ENCODE results near the gene ZNF672.
"Not testable (repeated sequence)": the region's sequence is repeated elsewhere in the genome, so short reads cannot be mapped to it uniquely, and the experiment has no call there.

Gene ZNF672

DNA sequence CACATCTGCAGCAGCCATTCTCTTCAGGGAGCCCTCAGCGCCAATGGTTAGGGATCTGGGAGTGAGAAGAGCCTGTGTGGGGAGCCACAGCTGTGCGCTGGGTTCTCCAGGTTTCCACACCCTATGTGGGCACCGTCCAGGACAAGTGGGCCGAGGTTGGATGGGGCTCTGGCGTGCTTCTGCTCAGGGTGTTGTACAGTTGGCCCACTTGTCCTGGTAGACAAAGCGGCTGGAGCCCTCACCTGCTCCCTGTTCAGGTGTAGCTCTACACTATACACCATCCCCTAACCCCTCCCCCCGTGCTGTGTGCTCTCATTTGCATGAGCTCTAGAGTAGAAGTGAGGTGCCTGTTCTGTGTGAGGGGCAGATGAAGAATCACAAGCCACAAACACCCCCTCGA lies 24.5 kb upstream of the ZNF672 start:
- DNase-seq (ENCODE audit: low read depth) = no peak

DNA sequence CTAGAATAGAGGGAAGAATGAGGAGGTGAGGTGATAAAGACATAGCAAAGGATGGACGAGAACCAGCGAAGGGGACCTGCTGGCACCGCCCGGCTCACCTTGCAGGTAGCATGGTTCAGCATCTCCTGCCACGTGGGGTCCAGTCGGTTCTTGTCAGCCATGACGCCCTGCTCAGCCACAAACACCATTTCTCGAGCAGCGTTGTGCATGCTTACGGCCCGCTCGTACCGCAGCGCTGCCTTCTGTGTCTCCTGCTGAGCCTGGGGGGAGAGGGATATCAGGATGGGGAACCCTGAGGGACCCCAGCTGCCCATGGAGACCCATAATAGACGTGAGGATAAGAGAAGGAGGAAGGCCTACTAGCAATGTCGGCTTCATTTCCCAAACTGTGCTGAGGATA lies 23.7 kb upstream of the ZNF672 start:
- no peak for DNase-seq (ENCODE audit: low read depth)

GRCh38 chr1:248815407-248816034 lies 22.5 kb upstream of the ZNF672 start:
- no peak for DNase-seq (ENCODE audit: low read depth)

DNA sequence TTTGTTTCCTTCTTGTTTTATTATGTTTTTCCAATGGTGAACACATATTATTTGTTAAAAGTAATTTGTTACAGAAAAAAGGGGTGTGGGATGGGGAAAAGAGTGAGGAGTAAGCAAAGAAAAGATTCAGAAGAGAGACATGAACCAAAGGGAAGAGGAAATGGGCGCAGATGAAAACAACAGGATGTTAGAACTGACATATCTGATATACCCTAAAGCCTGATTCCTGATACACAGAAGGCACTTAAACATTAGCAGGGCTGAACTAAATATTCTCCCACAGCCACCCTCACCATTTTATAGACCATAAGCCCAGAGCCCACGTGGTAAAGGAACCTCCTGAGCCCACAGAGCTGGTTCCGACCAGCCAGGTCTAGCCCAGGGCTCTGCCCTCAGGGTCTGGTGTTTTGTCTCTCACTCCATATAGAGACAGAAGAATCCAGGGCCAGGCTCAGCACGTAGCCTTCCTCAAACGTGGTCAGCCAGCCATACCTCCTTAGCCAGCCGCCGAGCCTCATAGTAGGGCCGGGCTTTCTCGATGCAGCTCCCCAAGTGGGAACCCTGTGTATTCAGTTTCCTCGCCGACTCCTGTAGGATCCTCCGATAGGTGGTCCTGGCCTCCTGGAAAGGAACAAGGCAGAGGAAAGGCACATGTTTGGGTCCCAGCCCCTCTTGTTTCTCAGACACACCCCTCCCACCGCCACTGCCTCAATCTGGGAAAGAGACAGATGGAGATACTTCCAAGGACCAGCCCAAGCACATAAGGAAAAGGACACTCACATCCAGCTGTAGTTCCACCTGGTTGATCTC lies 21.8 kb upstream of the ZNF672 start:
- no peak for DNase-seq (ENCODE audit: low read depth)

DNA sequence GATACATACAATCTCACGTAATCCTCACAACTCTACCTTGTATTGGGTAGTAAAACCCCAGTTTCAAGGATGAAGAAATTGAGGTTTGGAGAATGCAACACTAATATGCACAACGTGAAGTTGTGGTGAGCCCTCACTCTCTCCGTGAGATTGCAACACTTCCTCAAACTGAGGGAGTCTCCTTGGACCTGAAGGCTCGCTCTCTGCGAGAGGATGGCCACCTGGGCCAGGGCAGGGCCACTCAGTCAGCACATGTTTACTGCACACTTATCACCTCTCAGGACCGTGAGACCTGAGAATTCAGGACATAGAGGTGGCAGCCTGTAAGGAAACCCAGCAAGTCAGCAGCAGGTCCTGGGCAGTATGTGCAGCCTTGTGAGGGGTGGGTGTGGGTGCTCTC lies 21.0 kb upstream of the ZNF672 start:
- no peak for DNase-seq (ENCODE audit: low read depth)

DNA sequence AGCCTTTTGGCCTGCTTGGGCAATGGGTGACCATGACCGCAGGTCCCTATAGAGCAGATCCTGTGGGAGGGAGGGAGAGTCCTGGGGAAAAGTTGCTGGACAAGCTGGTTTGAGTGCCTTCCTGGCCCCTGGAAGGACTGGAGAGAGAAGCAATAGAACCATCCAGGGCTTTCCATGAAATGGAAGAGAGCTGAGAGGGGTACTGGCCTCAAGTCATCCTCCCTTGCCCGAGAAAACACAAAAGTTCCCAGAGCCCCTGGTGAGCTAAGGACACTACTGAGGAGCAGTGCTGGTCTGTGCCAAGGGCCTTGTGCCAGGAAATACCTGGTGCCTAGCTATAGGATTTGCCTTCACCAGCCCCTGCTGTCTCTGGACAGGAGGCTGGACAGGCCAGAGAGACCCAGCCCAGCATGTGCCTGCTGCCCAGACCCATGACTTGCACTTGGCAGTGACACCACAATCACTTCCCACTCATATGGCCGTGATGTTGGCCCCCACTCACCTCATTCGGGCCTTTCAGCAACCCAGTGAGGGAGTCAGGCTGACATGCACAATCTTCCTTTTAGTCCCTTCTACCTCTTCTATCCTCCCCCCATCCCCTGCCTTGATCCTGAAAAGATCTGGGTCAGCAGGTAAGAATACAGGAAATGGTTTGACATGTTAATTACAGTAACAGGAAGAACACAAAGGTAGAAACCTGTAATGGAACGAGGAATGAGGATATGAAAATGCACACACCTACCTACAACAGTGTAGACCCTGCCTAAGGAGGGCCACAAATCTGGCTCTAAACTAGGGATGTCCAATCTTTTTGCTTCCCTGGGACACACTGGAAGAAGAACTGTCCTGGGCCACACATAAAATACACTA lies 19.3 kb upstream of the ZNF672 start:
- no peak for DNase-seq (ENCODE audit: low read depth)

DNA sequence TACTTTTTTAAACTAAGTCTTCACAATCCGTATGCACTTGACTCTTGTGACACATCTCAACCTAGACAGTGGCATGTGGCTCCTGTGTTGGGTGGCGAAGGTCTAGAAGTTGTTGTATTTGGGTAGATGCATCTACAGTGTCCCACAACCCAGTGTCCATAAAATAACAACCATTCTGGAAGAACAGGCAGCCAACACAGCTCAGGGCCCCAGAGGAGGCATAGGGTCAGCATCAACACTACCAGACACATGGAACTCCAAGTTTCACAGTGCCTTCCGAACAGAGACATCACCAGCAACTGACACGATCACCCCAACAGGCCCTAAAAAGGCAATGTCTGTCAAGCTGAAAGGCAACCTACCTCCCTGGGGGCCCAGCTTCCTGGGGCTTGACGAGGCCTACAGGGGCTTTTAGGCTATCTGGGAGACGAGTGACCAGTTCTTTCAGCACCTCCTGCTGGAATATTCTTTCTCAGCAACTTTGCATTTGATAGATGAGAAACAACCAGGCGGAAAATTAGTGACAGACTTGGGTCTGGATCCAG lies 17.9 kb upstream of the ZNF672 start:
- no peak for DNase-seq (ENCODE audit: low read depth)

- DNase-seq (ENCODE audit: low read depth) = no peak
These were observed 16.9 kb upstream of the ZNF672 start for GRCh38 chr1:248821101-248821500.

DNA sequence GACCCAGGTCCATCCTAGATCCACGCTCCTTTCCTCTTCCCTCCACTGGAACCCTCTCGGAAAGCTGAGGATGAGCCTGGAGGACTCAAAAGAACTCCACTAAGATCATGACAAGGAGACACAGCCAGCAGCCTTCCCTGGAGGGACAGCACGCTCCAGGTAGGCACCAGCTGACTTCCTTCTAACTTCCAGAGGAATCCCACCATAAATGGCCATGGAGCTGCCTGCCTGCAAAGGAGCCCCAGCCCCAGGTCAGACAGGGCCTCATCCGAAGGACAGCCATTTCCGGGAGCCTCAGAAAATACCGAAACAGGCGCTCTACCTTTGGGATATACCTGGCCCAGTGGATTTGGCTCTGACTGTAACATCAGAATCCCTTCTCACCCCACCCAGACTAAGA lies 16.4 kb upstream of the ZNF672 start:
- no peak for DNase-seq (ENCODE audit: low read depth)

DNA sequence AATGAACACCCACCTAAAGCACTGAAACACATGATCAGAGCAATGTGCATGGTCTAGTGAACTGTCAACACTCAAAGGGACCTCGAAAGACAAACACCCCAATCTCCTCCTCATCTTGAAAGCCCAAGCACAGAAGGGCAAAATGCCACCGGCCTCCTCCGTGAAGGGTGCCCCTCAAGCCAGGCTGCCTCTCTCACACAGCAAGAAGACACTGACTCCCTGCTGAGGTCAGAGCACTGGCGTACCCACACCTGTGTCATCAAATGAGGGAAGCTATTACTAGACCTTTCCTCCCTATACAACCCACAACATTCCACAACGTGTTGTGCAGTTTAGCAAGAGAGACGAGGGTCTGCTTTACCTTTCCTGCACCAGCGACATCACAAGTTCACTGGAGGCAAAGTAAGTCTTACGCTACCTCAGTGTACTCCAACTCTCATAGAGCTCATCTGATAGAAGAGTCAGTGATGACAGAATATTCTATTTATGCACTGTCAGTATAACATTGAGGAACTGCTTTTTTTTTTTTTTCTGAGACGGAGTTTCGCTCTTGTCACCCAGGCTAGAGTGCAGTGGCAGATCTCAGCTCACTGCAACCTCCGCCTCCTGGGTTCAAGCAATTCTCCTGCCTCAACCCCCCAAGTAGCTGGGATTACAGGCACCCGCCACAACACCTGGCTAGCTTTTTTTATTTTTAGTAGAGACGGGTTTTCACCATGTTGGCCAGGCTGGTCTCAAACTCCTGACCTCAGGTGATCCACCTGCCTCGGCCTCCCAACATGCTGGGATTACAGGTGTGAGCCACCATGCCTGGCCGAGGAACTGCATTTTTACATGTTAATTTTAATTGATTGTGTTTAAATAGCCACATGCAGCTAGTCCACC lies 15.6 kb upstream of the ZNF672 start:
- DNase-seq (ENCODE audit: low read depth) = no peak

DNA sequence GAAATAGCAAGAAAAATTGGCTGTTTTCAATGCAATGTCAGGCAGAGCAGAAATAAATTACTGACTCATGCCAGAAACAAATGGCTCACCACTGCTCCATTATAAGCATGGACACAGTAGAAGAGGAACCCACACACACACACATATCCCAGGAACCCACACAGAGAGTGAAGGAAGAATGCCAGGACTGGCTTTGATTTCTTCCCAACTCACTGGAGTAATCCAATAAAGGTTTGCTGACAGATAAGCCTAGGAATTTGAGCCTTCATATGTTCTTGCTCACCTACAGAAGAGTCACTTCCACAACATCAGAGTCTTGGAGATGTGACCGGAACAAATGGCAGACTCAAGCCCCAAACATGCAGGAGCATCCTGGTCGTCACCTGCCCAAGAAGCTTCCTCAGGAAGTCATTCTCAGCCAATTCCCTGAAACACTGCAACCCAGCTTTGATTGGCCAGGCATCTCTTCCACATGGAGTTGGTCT lies 14.5 kb upstream of the ZNF672 start:
- DNase-seq (ENCODE audit: low read depth) = no peak

DNA sequence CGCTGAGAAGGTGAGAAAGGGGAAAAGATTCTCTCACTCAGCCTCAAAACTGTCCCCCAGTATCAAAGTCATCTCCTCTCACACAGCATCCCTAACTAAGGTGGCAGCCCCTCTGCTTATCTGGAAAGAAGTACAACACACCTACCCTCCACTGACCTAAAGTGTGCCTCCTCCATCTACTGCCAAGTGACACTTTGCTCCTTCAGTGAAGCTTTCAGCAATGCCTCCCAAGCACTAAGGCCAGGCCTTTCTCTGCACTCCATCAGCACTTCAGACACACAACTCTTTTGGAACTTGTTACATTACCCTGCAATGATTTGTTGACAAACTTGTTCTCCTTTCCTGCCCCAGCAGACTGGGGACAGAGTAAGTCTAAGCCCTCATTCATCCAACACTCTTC lies 13.7 kb upstream of the ZNF672 start:
- DNase-seq (ENCODE audit: low read depth) = no peak

DNA sequence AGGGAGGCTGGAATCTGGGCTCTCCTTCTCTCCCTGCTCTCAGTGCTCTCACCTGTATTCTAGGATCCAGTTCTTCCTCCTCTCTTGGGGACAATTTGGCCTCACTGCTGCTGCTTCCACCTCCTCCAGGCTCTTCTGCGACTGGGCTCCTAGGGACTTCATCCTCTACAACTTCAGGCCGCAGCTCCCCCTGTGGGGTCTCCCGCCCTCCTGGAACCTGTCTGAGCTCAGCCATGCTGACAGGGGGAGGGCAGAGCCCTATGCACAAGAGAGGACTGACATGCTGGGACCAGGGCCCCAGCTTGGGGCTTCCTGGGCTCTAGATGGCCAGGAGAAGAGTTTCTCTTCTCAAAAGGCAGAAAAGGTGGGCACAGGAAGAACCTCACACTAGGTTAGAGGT lies 13.3 kb upstream of the ZNF672 start:
- DNase-seq (ENCODE audit: low read depth) = no peak

DNA sequence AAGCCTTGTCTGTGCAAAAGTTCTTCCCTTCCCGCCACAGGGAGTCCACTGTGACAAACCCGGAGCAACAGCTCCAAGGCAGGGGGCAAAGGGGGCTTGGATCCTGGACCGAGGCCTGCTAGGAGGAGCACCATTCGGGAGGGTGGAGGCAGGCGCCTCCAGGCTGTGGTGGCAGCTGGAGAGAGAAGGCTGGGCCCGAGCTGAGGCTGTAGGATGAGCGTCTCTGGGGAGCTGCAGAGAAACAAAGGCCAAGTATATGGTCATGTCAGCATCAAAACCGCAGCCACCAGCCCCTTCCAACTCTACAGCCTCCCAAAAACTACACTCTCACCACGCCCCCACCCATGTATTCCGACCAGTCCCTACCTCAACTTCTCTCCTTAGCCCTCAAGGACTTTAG lies 12.9 kb upstream of the ZNF672 start:
- no peak for DNase-seq (ENCODE audit: low read depth)

DNA sequence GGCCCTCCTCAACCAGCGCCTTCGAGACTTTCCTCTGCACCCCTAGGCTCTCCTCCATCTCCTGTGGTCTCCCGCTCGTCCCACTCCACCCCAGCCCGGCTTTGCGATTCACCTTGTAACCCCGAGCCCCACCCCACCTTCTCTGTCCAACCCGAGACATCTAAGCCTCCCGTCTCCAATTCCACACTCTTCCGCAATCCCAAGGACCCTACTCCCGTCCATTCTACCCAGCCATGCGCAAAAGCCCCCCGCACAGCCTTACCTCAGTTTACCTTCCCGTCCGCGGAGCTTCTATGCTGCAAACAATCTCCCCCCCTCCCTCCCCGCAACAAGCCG lies 12.5 kb upstream of the ZNF672 start:
- DNase-seq (ENCODE audit: low read depth) = no peak

DNA sequence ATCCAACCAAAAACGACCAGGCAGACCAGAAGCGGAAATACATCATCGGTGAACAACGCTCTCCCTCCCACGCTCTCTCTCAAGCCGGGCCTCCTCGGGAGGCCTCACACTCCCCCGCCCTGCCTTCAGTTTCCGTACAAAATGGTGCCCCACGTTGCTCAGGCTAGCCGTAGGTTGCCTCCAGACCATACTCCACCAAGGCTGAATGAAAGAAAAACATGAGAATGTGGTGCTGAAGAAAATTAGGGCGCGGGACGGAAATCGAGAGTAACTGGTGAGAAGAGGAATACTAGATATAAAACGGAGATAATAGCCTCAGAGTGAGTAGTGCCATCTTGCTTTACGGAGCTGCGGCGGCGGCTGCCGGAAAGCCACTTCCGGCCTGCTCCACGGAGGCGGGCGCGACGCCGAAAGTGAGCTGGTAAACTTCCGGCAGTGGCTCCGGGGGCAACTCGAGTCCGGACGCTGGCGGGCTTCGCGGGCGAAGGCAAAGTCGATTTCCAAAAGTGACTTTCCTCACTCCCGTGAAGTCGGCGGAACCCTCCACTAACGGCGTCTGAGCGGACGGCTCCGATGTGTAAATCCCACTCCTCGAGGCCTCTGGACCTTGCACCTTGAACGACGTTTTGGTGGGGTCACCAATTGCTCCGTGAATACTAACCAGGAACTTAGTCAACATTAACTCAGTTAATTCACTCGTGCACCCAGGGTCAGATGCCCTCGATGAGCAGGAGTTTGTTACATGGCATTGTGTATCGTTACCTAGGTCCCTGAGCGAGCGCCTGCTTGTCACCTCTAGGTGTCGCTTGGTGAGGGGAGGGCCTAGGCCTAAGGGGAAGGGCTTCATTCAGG lies 11.9 kb upstream of the ZNF672 start, which contains the start of gene SH3BP5L:
Gene SH3BP5L, minus strand, starts transcription at position 7 of the 852 bp plus-strand sequence. CDS start 980 bp downstream, outside the sequence.
- DNase-seq (ENCODE audit: low read depth) = peak; percentile 81

GRCh38 chr1:248828845-248829244 lies 9.2 kb upstream of the ZNF672 start:
- no peak for DNase-seq (ENCODE audit: low read depth)

DNA sequence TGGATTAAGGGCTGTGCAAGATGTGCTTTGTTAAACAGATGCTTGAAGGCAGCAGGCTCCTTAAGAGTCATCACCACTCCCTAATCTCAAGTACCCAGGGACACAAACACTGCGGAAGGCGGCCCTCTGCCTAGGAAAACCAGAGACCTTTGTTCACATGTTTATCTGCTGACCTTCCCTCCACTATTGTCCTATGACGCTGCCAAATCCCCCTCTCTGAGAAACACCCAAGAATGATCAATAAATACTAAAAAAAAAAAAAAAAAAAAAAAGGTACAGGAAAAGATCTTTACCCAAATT lies 7.4 kb upstream of the ZNF672 start:
- not testable (repeated sequence) for DNase-seq (ENCODE audit: low read depth)

GRCh38 chr1:248831842-248832241 lies 6.2 kb upstream of the ZNF672 start:
- DNase-seq (ENCODE audit: low read depth) = no peak

DNA sequence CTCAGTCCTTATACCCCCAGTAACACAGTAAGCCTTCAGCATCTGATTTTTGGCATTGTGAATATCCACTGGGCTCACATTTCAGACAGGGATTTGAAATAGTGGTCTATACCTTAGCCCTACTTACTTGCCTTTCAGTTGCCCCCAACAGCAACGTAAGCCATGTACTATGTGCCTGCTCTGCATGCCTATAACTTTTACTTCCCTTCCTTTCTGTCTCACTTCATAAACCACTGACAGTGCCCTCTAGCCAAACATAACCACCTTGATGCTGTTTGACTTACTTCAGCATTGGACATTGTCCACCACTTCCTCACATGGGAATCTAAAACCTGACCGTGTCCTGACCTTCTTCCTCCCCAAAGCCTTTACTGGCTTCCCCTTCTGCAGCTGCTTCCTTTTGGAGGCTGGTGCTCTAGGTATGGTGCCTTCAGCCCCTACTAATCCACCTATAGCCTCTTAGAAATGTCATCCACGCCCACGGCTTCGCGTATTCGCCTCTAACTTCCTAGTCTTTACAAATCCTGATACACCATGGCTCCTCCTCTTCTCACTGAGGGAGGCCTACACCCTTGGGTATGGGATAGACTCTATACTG lies 3.6 kb upstream of the ZNF672 start:
- DNase-seq (ENCODE audit: low read depth) = no peak
